Keratinocyte (primary cell): ENCODE data around the gene DAO.

Experiments used
- EZH2 ChIP-seq: IDR thresholded peaks from one replicate; pipeline ENCODE4 v1.6.1; 2012; ENCODE audit warnings: inconsistent platforms, mild to moderate bottlenecking, low read length, moderate library complexity
- TF ChIP-seq, protein P1 (sequence below), 3 experiments: IDR thresholded peaks in 1 of 3; conservative IDR thresholded peaks in 1 of 3; optimal IDR thresholded peaks in 1 of 3; 2 replicates in 2 of 3; 3 replicates in 1 of 3; pipeline versions ENCODE3 to v1.5.1; 2011; ENCODE audit warnings: low read length in 3 of 3, mild to moderate bottlenecking in 3 of 3, moderate library complexity in 2 of 3, control low read depth in 1 of 3, inconsistent platforms in 1 of 3; ENCODE audit not compliant: insufficient read depth in 2 of 3; ENCODE audit errors: extremely low read depth in 1 of 3

- TF ChIP-seq, protein P1, sequence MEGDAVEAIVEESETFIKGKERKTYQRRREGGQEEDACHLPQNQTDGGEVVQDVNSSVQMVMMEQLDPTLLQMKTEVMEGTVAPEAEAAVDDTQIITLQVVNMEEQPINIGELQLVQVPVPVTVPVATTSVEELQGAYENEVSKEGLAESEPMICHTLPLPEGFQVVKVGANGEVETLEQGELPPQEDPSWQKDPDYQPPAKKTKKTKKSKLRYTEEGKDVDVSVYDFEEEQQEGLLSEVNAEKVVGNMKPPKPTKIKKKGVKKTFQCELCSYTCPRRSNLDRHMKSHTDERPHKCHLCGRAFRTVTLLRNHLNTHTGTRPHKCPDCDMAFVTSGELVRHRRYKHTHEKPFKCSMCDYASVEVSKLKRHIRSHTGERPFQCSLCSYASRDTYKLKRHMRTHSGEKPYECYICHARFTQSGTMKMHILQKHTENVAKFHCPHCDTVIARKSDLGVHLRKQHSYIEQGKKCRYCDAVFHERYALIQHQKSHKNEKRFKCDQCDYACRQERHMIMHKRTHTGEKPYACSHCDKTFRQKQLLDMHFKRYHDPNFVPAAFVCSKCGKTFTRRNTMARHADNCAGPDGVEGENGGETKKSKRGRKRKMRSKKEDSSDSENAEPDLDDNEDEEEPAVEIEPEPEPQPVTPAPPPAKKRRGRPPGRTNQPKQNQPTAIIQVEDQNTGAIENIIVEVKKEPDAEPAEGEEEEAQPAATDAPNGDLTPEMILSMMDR (optimal IDR thresholded peaks at IDR 0.05 in 1 of 3, IDR thresholded peaks at IDR 0.05 in 1 of 3, conservative IDR thresholded peaks at IDR 0.05 in 1 of 3; ENCODE audit: extremely low read depth in 1 of 3, insufficient read depth in 2 of 3, low read length in 3 of 3), result no peak
- no peak for TF ChIP-seq EZH2
These were observed 60.2 kb downstream of the DAO start for GRCh38 chr12:108940138-108940537.
